WTC11 (cell line): ENCODE results near the gene EIF4B. TPM values are rescaled to one million over a fixed set of nuclear protein-coding genes. Genes with fewer than 3 reads are reported as not detected.

ENCODE experiments used
- ATAC-seq: fragments of 200-7000 bp; cut with Tn5 transposase; 2 replicates; pipeline ENCODE4 v1.10.0; 2021; ENCODE audit warnings: mild to moderate bottlenecking, moderate library complexity
- CTCF ChIA-PET: fragments of 300-600 bp; sonication (Branson Sonifier 250); formaldehyde crosslinking; loops from one replicate; lab custom pipeline; 2021; ENCODE audit warnings: antibody characterized with exemption; lab: Charles Lee
- POLR2A ChIA-PET: fragments of 350-600 bp; sonication (Branson Sonifier 250); formaldehyde crosslinking; loops from one replicate; lab custom pipeline; 2021; ENCODE audit warnings: antibody characterized with exemption; lab: Charles Lee
- DNase-seq: peaks from one replicate; pipeline ENCODE4 v3.0.0; 2021; ENCODE audit warnings: low spot score
- H3K27ac Mint-ChIP-seq: 2 replicates; pipeline ENCODE4 v1.8.0; 2021; ENCODE audit warnings: mixed read lengths
- H3K27me3 Mint-ChIP-seq: 2 replicates; pipeline ENCODE4 v1.8.0; 2021; ENCODE audit warnings: low read depth, mild to moderate bottlenecking, moderate library complexity, mixed read lengths
- H3K36me3 Mint-ChIP-seq: 2 replicates; pipeline ENCODE4 v1.8.0; 2021; ENCODE audit warnings: mixed read lengths
- H3K4me1 Mint-ChIP-seq: 2 replicates; pipeline ENCODE4 v1.8.0; 2022; ENCODE audit warnings: mixed read lengths
- H3K4me3 Mint-ChIP-seq: 2 replicates; pipeline ENCODE4 v1.8.0; 2021; ENCODE audit warnings: mild to moderate bottlenecking, moderate library complexity, mixed read lengths
- H3K9me3 Mint-ChIP-seq: 2 replicates; pipeline ENCODE4 v1.8.0; 2021; ENCODE audit warnings: mixed read lengths
- CBFB ChIP-seq: sonication (generic); formaldehyde crosslinking; IDR thresholded peaks from 2 replicates; pipeline ENCODE4 v1.8.1; 2022; ENCODE audit warnings: mild to moderate bottlenecking, low read depth, missing genetic modification reagents
- CREB1 ChIP-seq: sonication (generic); formaldehyde crosslinking; IDR thresholded peaks from 2 replicates; pipeline ENCODE4 v1.8.0; 2023; ENCODE audit warnings: mild to moderate bottlenecking, missing genetic modification reagents
- FOXJ3 ChIP-seq: sonication (generic); formaldehyde crosslinking; IDR thresholded peaks from 2 replicates; pipeline ENCODE4 v1.9.0; 2021; ENCODE audit warnings: missing genetic modification reagents, mild to moderate bottlenecking, borderline replicate concordance
- FOXP1 ChIP-seq: sonication (generic); formaldehyde crosslinking; IDR thresholded peaks from 2 replicates; pipeline ENCODE4 v1.8.0; 2022; ENCODE audit warnings: missing genetic modification reagents, mild to moderate bottlenecking, moderate library complexity, borderline replicate concordance
- HMGA2 ChIP-seq: fragments of 250-450 bp; sonication (Bioruptor Pico); IDR thresholded peaks from 2 replicates; pipeline ENCODE4 v1.4.0; 2021; ENCODE audit warnings: mild to moderate bottlenecking, moderate library complexity
- JAZF1 ChIP-seq: fragments of 250-450 bp; sonication (Bioruptor Pico); IDR thresholded peaks from 2 replicates; pipeline ENCODE4 v1.9.0; 2021; ENCODE audit warnings: moderate library complexity, mild to moderate bottlenecking, inconsistent platforms
- NR1H2 ChIP-seq: sonication (generic); formaldehyde crosslinking; IDR thresholded peaks from 2 replicates; pipeline ENCODE4 v1.9.0; 2021; ENCODE audit warnings: mild to moderate bottlenecking, moderate library complexity, missing genetic modification reagents
- NR3C1 ChIP-seq: sonication (generic); formaldehyde crosslinking; conservative IDR thresholded peaks from 2 replicates; pipeline ENCODE4 v1.8.1; 2023; ENCODE audit warnings: low read depth, mild to moderate bottlenecking, missing genetic modification reagents
- SOX15 ChIP-seq: fragments of 250-450 bp; sonication (Bioruptor Pico); IDR thresholded peaks from 2 replicates; pipeline ENCODE4 v1.9.0; 2021; ENCODE audit warnings: mild to moderate bottlenecking
- SP1 ChIP-seq: sonication (generic); formaldehyde crosslinking; conservative IDR thresholded peaks from 2 replicates; pipeline ENCODE4 v1.8.1; 2022; ENCODE audit warnings: missing genetic modification reagents
- ZNF121 ChIP-seq: sonication (generic); formaldehyde crosslinking; IDR thresholded peaks from 2 replicates; pipeline ENCODE4 v1.8.0; 2023; ENCODE audit warnings: missing genetic modification reagents
- total RNA-seq: library from RNA; stranded (reverse); gene quantifications from 3 replicates; pipeline ENCODE4 v1.2.3, GENCODE V29; 2021
- TF ChIP-seq, protein P1 (sequence below): sonication (generic); formaldehyde crosslinking; IDR thresholded peaks from 2 replicates; pipeline ENCODE4 v1.8.1; 2023; ENCODE audit warnings: mild to moderate bottlenecking, missing genetic modification reagents, moderate library complexity
- TF ChIP-seq, protein P2 (sequence below): fragments of 250-450 bp; sonication (Bioruptor Pico); IDR thresholded peaks from 2 replicates; pipeline ENCODE4 v2.1.2; 2022; ENCODE audit warnings: mild to moderate bottlenecking, moderate library complexity
- TF ChIP-seq, protein P3 (sequence below): sonication (generic); formaldehyde crosslinking; IDR thresholded peaks from 2 replicates; pipeline ENCODE4 v1.8.0; 2022; ENCODE audit warnings: mild to moderate bottlenecking, missing genetic modification reagents
- TF ChIP-seq, protein P4 (sequence below): sonication (generic); formaldehyde crosslinking; IDR thresholded peaks from 2 replicates; pipeline ENCODE4 v1.8.1; 2023; ENCODE audit warnings: mild to moderate bottlenecking, missing genetic modification reagents, moderate library complexity
- TF ChIP-seq, protein P5 (sequence below): sonication (generic); formaldehyde crosslinking; IDR thresholded peaks from 2 replicates; pipeline ENCODE4 v1.8.1; 2023; ENCODE audit warnings: mild to moderate bottlenecking, moderate library complexity, missing genetic modification reagents
- TF ChIP-seq, protein P6 (sequence below): sonication (generic); formaldehyde crosslinking; IDR thresholded peaks from 2 replicates; pipeline ENCODE4 v1.8.0; 2023; ENCODE audit warnings: missing genetic modification reagents, mild to moderate bottlenecking, borderline replicate concordance
- TF ChIP-seq, protein P7 (sequence below): sonication (generic); formaldehyde crosslinking; IDR thresholded peaks from 2 replicates; pipeline ENCODE4 v1.8.0; 2022; ENCODE audit warnings: mild to moderate bottlenecking, missing genetic modification reagents
- TF ChIP-seq, protein P8 (sequence below): sonication (generic); formaldehyde crosslinking; IDR thresholded peaks from 2 replicates; pipeline ENCODE4 v1.8.1; 2023; ENCODE audit warnings: mild to moderate bottlenecking, missing genetic modification reagents

The EIF4B gene
- total RNA-seq, 1 experiment from 2014 or later, result 730 TPM

DNA sequence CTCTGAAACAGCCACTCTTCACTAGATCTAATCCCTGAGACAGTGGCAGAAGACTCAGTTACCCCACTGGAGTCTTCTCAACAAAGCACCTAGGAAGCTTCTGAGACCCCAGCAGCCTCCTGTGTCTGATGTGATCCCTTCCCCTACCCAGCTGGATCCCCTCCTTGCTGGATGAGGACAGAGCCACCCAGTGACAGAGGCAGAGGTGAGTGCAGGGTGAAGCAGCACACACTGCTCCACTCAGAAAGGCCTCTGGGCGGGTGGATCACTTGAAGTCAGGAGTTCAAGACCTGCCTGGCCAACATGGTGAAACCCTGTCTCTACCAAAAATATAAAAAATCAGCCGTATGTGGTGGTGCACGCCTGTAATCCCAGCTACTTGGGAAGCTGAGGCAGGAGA lies 70.2 kb downstream of the EIF4B start:
- Mint-ChIP-seq H3K27me3 (peaks cover 19% of the 10 kb centered on the region), H3K36me3 (peaks cover 12% of the 10 kb centered on the region; the same call in 1 of the 2 replicates), H3K9me3 (no peaks in the 10 kb centered on the region), H3K4me3 (no peak overlapping the region), H3K27ac (no peak overlapping the region), H3K4me1 (peaks cover 25% of the 10 kb centered on the region)
- no peak for DNase-seq
- CTCF ChIA-PET, result interaction anchor here (0.5 to 3.7 kb wide), 3 partner anchors 11 to 275 kb away, joined by 3 to 76 read pairs (median 8); partner anchors contain the start of gene IGFBP6
- POLR2A ChIA-PET, result no interaction called here
- TF ChIP-seq, protein P1, sequence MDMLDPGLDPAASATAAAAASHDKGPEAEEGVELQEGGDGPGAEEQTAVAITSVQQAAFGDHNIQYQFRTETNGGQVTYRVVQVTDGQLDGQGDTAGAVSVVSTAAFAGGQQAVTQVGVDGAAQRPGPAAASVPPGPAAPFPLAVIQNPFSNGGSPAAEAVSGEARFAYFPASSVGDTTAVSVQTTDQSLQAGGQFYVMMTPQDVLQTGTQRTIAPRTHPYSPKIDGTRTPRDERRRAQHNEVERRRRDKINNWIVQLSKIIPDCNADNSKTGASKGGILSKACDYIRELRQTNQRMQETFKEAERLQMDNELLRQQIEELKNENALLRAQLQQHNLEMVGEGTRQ (CRISPR knock-in tag), result no peak
- TF ChIP-seq, protein P2, sequence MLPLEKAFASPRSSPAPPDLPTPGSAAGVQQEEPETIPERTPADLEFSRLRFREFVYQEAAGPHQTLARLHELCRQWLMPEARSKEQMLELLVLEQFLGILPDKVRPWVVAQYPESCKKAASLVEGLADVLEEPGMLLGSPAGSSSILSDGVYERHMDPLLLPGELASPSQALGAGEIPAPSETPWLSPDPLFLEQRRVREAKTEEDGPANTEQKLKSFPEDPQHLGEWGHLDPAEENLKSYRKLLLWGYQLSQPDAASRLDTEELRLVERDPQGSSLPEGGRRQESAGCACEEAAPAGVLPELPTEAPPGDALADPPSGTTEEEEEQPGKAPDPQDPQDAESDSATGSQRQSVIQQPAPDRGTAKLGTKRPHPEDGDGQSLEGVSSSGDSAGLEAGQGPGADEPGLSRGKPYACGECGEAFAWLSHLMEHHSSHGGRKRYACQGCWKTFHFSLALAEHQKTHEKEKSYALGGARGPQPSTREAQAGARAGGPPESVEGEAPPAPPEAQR, result no peak
- TF ChIP-seq ZNF121 (CRISPR knock-in tag) (no peak), FOXP1 (CRISPR knock-in tag) (no peak), FOXJ3 (CRISPR knock-in tag) (no peak), SOX15 (CRISPR knock-in tag) (no peak), NR1H2 (CRISPR knock-in tag) (no peak), HMGA2 (CRISPR knock-in tag) (no peak), NR3C1 (no peak)
- TF ChIP-seq, protein P3, sequence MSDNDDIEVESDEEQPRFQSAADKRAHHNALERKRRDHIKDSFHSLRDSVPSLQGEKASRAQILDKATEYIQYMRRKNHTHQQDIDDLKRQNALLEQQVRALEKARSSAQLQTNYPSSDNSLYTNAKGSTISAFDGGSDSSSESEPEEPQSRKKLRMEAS (CRISPR knock-in tag), result no peak
- TF ChIP-seq, protein P4, sequence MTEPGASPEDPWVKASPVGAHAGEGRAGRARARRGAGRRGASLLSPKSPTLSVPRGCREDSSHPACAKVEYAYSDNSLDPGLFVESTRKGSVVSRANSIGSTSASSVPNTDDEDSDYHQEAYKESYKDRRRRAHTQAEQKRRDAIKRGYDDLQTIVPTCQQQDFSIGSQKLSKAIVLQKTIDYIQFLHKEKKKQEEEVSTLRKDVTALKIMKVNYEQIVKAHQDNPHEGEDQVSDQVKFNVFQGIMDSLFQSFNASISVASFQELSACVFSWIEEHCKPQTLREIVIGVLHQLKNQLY, result no peak
- TF ChIP-seq, protein P5, sequence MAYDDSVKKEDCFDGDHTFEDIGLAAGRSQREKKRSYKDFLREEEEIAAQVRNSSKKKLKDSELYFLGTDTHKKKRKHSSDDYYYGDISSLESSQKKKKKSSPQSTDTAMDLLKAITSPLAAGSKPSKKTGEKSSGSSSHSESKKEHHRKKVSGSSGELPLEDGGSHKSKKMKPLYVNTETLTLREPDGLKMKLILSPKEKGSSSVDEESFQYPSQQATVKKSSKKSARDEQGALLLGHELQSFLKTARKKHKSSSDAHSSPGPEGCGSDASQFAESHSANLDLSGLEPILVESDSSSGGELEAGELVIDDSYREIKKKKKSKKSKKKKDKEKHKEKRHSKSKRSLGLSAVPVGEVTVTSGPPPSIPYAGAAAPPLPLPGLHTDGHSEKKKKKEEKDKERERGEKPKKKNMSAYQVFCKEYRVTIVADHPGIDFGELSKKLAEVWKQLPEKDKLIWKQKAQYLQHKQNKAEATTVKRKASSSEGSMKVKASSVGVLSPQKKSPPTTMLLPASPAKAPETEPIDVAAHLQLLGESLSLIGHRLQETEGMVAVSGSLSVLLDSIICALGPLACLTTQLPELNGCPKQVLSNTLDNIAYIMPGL (CRISPR knock-in tag), result no peak
- TF ChIP-seq, protein P6, sequence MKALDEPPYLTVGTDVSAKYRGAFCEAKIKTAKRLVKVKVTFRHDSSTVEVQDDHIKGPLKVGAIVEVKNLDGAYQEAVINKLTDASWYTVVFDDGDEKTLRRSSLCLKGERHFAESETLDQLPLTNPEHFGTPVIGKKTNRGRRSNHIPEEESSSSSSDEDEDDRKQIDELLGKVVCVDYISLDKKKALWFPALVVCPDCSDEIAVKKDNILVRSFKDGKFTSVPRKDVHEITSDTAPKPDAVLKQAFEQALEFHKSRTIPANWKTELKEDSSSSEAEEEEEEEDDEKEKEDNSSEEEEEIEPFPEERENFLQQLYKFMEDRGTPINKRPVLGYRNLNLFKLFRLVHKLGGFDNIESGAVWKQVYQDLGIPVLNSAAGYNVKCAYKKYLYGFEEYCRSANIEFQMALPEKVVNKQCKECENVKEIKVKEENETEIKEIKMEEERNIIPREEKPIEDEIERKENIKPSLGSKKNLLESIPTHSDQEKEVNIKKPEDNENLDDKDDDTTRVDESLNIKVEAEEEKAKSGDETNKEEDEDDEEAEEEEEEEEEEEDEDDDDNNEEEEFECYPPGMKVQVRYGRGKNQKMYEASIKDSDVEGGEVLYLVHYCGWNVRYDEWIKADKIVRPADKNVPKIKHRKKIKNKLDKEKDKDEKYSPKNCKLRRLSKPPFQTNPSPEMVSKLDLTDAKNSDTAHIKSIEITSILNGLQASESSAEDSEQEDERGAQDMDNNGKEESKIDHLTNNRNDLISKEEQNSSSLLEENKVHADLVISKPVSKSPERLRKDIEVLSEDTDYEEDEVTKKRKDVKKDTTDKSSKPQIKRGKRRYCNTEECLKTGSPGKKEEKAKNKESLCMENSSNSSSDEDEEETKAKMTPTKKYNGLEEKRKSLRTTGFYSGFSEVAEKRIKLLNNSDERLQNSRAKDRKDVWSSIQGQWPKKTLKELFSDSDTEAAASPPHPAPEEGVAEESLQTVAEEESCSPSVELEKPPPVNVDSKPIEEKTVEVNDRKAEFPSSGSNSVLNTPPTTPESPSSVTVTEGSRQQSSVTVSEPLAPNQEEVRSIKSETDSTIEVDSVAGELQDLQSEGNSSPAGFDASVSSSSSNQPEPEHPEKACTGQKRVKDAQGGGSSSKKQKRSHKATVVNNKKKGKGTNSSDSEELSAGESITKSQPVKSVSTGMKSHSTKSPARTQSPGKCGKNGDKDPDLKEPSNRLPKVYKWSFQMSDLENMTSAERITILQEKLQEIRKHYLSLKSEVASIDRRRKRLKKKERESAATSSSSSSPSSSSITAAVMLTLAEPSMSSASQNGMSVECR (CRISPR knock-in tag), result no peak
- TF ChIP-seq, protein P7, sequence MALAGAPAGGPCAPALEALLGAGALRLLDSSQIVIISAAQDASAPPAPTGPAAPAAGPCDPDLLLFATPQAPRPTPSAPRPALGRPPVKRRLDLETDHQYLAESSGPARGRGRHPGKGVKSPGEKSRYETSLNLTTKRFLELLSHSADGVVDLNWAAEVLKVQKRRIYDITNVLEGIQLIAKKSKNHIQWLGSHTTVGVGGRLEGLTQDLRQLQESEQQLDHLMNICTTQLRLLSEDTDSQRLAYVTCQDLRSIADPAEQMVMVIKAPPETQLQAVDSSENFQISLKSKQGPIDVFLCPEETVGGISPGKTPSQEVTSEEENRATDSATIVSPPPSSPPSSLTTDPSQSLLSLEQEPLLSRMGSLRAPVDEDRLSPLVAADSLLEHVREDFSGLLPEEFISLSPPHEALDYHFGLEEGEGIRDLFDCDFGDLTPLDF (CRISPR knock-in tag), result no peak
- no peak for ATAC-seq

DNA sequence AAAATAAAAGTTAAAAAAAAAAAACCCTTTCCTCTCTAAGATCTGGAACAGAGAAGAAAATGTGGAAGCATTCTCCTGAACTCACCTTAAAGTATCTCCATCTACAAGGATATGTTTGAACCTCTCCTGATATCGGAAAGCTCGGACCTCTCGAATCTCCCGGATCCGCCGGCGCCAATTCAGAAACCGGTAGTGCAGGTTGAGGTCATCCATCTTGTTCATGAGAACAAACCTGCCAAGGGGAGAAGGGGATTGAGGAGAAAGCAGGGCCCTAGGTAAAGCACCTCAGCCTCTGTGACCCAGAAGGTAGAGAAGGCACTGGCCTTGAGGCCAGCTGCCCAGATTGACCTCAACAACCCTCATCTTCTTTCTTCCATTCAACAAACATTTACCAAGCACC lies 70.8 kb downstream of the EIF4B start:
- no peak overlapping the region for H3K4me3 Mint-ChIP-seq
- ChIA-PET CTCF (interaction anchor here (1.6 to 3.7 kb wide), 3 partner anchors 10 to 83 kb away, joined by 9 to 80 read pairs (median 76); partner anchors contain the start of gene IGFBP6), POLR2A (interaction anchor here (0.6 kb wide), 1 partner anchor 118 kb away, joined by 3 read pairs; no protein-coding TSS in a partner anchor)
- H3K27me3 Mint-ChIP-seq, result peaks cover 25% of the 10 kb centered on the region
- ATAC-seq (no peak), DNase-seq (no peak)
- H3K4me1 Mint-ChIP-seq, result peaks cover 21% of the 10 kb centered on the region
- peaks cover 12% of the 10 kb centered on the region; the same call in 1 of the 2 replicates for H3K36me3 Mint-ChIP-seq
- H3K27ac Mint-ChIP-seq, result no peak overlapping the region
- no peaks in the 10 kb centered on the region for H3K9me3 Mint-ChIP-seq
- TF ChIP-seq, protein P8, sequence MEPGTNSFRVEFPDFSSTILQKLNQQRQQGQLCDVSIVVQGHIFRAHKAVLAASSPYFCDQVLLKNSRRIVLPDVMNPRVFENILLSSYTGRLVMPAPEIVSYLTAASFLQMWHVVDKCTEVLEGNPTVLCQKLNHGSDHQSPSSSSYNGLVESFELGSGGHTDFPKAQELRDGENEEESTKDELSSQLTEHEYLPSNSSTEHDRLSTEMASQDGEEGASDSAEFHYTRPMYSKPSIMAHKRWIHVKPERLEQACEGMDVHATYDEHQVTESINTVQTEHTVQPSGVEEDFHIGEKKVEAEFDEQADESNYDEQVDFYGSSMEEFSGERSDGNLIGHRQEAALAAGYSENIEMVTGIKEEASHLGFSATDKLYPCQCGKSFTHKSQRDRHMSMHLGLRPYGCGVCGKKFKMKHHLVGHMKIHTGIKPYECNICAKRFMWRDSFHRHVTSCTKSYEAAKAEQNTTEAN (CRISPR knock-in tag), result no peak
- TF ChIP-seq CBFB (no peak), CREB1 (CRISPR knock-in tag) (no peak), SP1 (no peak), JAZF1 (CRISPR knock-in tag) (no peak)
- TF ChIP-seq, protein P7 (CRISPR knock-in tag), result no peak
- TF ChIP-seq, protein P4, result no peak
- TF ChIP-seq, protein P3 (CRISPR knock-in tag), result no peak
